Panc1 (cell line): ENCODE data around the gene STX7.

Experiments
- POLR2AphosphoS5 ChIP-seq: IDR thresholded peaks from 2 replicates; pipeline ENCODE4 v1.6.1; 2012; ENCODE audit warnings: mild to moderate bottlenecking, low read depth, low read length, moderate library complexity
- SIN3A ChIP-seq: IDR thresholded peaks from 2 replicates; pipeline ENCODE4 v1.6.1; 2012; ENCODE audit warnings: low read depth, mild to moderate bottlenecking, low read length, moderate library complexity, borderline replicate concordance; ENCODE audit not compliant: insufficient read depth
- TCF7L2 ChIP-seq: IDR thresholded peaks from 2 replicates; pipeline ENCODE4 v1.6.1; 2011; ENCODE audit warnings: mild to moderate bottlenecking, low read depth, low read length, inconsistent platforms
- TF ChIP-seq, protein P1 (sequence below): fragments of 450-650 bp; IDR thresholded peaks from 2 replicates; pipeline ENCODE4 v1.5.1; 2017; ENCODE audit warnings: mild to moderate bottlenecking
- TF ChIP-seq, protein P2 (sequence below), 2 experiments: IDR thresholded peaks; 2 replicates each; pipeline ENCODE4 v1.6.1; 2011 to 2012; ENCODE audit warnings: low read depth in 2 of 2, control low read depth in 1 of 2, low read length in 1 of 2, mild to moderate bottlenecking in 1 of 2, moderate library complexity in 1 of 2; ENCODE audit not compliant: insufficient read depth in 1 of 2

DNA sequence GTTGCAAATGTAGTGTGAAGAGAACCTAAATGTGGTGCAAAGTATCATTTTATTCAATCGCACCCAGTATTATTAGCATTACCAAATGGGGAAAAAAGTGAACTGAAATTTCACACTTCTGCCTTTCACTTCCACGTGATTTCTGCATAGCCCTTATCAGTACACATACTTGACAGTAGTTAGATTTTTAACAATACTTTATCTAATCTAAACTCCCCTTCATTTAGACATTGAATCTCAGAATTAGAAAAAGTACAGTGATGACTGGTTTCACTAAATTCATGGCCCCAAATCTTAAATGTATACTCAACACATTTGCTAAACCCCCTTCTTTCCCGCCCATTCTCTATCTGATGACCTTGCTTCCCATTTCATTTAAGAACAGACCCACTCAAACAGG lies 14.3 kb downstream of the STX7 start:
- TF ChIP-seq POLR2AphosphoS5 (no peak), SIN3A (no peak), TCF7L2 (no peak)
- TF ChIP-seq, protein P1, sequence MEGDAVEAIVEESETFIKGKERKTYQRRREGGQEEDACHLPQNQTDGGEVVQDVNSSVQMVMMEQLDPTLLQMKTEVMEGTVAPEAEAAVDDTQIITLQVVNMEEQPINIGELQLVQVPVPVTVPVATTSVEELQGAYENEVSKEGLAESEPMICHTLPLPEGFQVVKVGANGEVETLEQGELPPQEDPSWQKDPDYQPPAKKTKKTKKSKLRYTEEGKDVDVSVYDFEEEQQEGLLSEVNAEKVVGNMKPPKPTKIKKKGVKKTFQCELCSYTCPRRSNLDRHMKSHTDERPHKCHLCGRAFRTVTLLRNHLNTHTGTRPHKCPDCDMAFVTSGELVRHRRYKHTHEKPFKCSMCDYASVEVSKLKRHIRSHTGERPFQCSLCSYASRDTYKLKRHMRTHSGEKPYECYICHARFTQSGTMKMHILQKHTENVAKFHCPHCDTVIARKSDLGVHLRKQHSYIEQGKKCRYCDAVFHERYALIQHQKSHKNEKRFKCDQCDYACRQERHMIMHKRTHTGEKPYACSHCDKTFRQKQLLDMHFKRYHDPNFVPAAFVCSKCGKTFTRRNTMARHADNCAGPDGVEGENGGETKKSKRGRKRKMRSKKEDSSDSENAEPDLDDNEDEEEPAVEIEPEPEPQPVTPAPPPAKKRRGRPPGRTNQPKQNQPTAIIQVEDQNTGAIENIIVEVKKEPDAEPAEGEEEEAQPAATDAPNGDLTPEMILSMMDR, result no peak
- TF ChIP-seq, protein P2, sequence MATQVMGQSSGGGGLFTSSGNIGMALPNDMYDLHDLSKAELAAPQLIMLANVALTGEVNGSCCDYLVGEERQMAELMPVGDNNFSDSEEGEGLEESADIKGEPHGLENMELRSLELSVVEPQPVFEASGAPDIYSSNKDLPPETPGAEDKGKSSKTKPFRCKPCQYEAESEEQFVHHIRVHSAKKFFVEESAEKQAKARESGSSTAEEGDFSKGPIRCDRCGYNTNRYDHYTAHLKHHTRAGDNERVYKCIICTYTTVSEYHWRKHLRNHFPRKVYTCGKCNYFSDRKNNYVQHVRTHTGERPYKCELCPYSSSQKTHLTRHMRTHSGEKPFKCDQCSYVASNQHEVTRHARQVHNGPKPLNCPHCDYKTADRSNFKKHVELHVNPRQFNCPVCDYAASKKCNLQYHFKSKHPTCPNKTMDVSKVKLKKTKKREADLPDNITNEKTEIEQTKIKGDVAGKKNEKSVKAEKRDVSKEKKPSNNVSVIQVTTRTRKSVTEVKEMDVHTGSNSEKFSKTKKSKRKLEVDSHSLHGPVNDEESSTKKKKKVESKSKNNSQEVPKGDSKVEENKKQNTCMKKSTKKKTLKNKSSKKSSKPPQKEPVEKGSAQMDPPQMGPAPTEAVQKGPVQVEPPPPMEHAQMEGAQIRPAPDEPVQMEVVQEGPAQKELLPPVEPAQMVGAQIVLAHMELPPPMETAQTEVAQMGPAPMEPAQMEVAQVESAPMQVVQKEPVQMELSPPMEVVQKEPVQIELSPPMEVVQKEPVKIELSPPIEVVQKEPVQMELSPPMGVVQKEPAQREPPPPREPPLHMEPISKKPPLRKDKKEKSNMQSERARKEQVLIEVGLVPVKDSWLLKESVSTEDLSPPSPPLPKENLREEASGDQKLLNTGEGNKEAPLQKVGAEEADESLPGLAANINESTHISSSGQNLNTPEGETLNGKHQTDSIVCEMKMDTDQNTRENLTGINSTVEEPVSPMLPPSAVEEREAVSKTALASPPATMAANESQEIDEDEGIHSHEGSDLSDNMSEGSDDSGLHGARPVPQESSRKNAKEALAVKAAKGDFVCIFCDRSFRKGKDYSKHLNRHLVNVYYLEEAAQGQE (IDR thresholded peaks at IDR 0.05; ENCODE audit: insufficient read depth in 1 of 2, low read depth in 2 of 2, low read length in 1 of 2), result no peak
